Body of pancreas (tissue), 4 donors: Measurements from ENCODE around the gene TMEM154. TPM values are rescaled to one million over a fixed set of nuclear protein-coding genes. Genes with fewer than 3 reads are reported as not detected.

ENCODE experiments used
- ATAC-seq: fragments of 150-250 bp; one replicate; pipeline ENCODE4 v1.9.1; 2016
- DNase-seq, 4 donors: peaks; one replicate each; pipeline ENCODE4 v3.0.0-alpha.2; 2019
- H3K27ac ChIP-seq, 4 donors: fragments of 200-600 bp; sonication (generic); 1 replicate in 3 of 4; 2 replicates in 1 of 4; pipeline versions ENCODE4 v1.5.1 to v1.6.1; 2016 to 2019; ENCODE audit warnings: mild to moderate bottlenecking in 1 of 4, mixed read lengths in 1 of 4, moderate library complexity in 1 of 4
- H3K27me3 ChIP-seq, 2 donors: fragments of 200-600 bp; sonication (generic); one replicate each; pipeline ENCODE4 v1.6.0; 2016; ENCODE audit warnings: mild to moderate bottlenecking in 1 of 2
- H3K36me3 ChIP-seq, 2 donors: fragments of 200-600 bp; sonication (generic); replicated peaks in 1 of 2; 2 replicates each; pipeline ENCODE4 v1.5.1; 2016; ENCODE audit warnings: low read depth in 2 of 2; ENCODE audit not compliant: insufficient read depth in 1 of 2
- H3K4me1 ChIP-seq: fragments of 200-600 bp; sonication (generic); one replicate; pipeline ENCODE4 v1.6.0; 2016
- H3K4me3 ChIP-seq, 2 donors: fragments of 200-600 bp; sonication (generic); 1 replicate in 1 of 2; 2 replicates in 1 of 2; pipeline ENCODE4 v1.5.1; 2016 to 2019
- H3K9me3 ChIP-seq, 3 donors: fragments of 200-600 bp; sonication (generic); 1 replicate in 2 of 3; 2 replicates in 1 of 3; pipeline ENCODE4 v1.5.1; 2016
- POLR2A ChIP-seq, 3 donors: fragments of 450-650 bp; IDR thresholded peaks; one replicate each; pipeline ENCODE4 v1.6.1; 2016; ENCODE audit warnings: antibody characterized with exemption in 3 of 3, mild to moderate bottlenecking in 2 of 3
- WGBS, 2 donors: methylation state at CpG; one replicate each; pipeline ENCODE4 v1.1.5; 2017; 5-methylcytosine and 5-hydroxymethylcytosine counted together
- intact Hi-C: fragments of 100-400 bp; cut with DNase I; formaldehyde crosslinking; loops from one replicate; pipeline ENCODE4 v1.15.1; 2023
- total RNA-seq, 2 donors: library from RNA; depleted of rRNA; stranded (reverse); fragments of >200 nt; gene quantifications; one replicate each; pipeline ENCODE4 v1.1.0, GENCODE V29; 2016
- TF ChIP-seq, protein P1 (sequence below), 7 experiments: fragments of 450-650 bp in 4 of 7; fragments of 200-600 bp in 3 of 7; sonication (generic) in 3 of 7; IDR thresholded peaks; one replicate each; pipeline ENCODE4 v1.5.1; 2016 to 2019; ENCODE audit warnings: antibody characterized with exemption in 7 of 7

The TMEM154 gene
- total RNA-seq, 2 donors from 2014 or later: under 0.01 to 0.52 TPM

- no peak for ATAC-seq
- no peak for DNase-seq
These were observed 74.8 kb downstream of the TMEM154 start for GRCh38 chr4:152605031-152605430.

DNA sequence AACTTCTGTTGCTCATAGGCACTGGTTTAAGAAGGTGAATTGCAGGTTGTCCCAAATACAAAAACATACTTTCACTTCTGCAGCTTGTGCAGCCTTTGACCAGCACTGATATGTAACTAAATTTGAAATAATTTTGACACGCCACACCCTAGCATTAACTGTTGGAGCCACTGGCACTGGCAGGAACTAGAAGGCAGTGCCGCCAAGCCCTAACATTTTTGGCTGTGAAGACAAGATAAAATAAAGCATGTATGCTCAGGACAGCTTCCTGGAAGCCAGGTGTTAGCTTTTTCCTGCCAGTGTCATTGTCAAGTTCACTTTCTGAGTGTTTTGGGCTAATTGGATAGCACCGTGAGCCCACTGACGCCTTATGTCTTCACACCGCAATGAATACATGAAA lies 78.6 kb downstream of the TMEM154 start:
- Histone ChIP-seq H3K36me3 (no peaks in the 10 kb centered on the region), H3K27me3 (no peaks in the 10 kb centered on the region), H3K4me3 (no peak overlapping the region), H3K9me3 (no peaks in the 10 kb centered on the region), H3K4me1 (no peaks in the 10 kb centered on the region), H3K27ac (no peak overlapping the region)
- DNase-seq (no peak), ATAC-seq (no peak)
- TF ChIP-seq, protein P1, sequence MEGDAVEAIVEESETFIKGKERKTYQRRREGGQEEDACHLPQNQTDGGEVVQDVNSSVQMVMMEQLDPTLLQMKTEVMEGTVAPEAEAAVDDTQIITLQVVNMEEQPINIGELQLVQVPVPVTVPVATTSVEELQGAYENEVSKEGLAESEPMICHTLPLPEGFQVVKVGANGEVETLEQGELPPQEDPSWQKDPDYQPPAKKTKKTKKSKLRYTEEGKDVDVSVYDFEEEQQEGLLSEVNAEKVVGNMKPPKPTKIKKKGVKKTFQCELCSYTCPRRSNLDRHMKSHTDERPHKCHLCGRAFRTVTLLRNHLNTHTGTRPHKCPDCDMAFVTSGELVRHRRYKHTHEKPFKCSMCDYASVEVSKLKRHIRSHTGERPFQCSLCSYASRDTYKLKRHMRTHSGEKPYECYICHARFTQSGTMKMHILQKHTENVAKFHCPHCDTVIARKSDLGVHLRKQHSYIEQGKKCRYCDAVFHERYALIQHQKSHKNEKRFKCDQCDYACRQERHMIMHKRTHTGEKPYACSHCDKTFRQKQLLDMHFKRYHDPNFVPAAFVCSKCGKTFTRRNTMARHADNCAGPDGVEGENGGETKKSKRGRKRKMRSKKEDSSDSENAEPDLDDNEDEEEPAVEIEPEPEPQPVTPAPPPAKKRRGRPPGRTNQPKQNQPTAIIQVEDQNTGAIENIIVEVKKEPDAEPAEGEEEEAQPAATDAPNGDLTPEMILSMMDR (IDR thresholded peaks at IDR 0.05): no peak
- no peak for TF ChIP-seq POLR2A (IDR thresholded peaks at IDR 0.05)
- WGBS, 2 donors: 76 to 79% methylated on average over 5 of the region's 5 CpGs
- intact Hi-C loops: no loop called here

More at GRCh38 chr4:152605031-152605430, 74.8 kb downstream of the TMEM154 start:
- H3K9me3 ChIP-seq: no peaks in the 10 kb centered on the region
- TF ChIP-seq POLR2A (IDR thresholded peaks at IDR 0.05): no peak
- TF ChIP-seq, protein P1 (IDR thresholded peaks at IDR 0.05): no peak
- H3K27me3 ChIP-seq: no peaks in the 10 kb centered on the region
- intact Hi-C loops: no loop called here
- no peaks in the 10 kb centered on the region for H3K36me3 ChIP-seq
- peak overlapping the region in 1 of 4 donors; percentile 40 for H3K27ac ChIP-seq
- no peak overlapping the region for H3K4me3 ChIP-seq
- 55% methylated on average over 2 of the region's 2 CpGs; no CpG with 5 or more reads in 1 of the 2 donors for WGBS, 2 donors
- H3K4me1 ChIP-seq: no peaks in the 10 kb centered on the region

GRCh38 chr4:152599636-152600035 lies 80.2 kb downstream of the TMEM154 start:
- TF ChIP-seq, protein P1 (IDR thresholded peaks at IDR 0.05): no peak
- TF ChIP-seq POLR2A (IDR thresholded peaks at IDR 0.05): no peak
- H3K9me3 ChIP-seq: no peaks in the 10 kb centered on the region
- no peak for ATAC-seq
- no peak for DNase-seq
- no peaks in the 10 kb centered on the region for H3K36me3 ChIP-seq
- no peaks in the 10 kb centered on the region for H3K27me3 ChIP-seq
- no peak overlapping the region for H3K4me3 ChIP-seq
- intact Hi-C loops: no loop called here
- no peaks in the 10 kb centered on the region for H3K4me1 ChIP-seq
- WGBS, 2 donors: 12 to 15% methylated on average over 1 of the region's 1 CpG
- H3K27ac ChIP-seq: no peak overlapping the region

DNA sequence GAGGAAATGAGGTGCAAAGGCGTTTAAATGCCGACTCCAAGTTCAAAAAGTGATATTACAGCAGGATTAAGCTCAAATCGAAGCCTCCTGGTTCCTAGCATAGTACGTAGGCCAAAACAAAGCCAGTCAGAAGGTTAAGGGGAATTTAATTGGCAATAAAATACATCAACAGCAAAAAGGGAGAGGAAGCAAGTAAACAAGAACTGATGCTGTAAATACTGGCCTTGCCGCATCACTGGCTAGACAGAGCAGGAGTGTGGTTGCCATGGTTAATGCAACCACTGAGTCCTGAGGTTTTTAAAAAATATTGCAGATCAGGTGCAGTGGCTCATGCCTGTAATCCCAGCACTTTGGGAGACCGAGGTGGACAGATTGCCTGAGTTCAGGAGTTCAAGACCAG lies 80.7 kb downstream of the TMEM154 start:
- no peak for ATAC-seq
- no peaks in the 10 kb centered on the region for H3K27me3 ChIP-seq
- H3K9me3 ChIP-seq: no peaks in the 10 kb centered on the region
- intact Hi-C loops: no loop called here
- 60 to 87% methylated on average over 6 of the region's 6 CpGs for WGBS, 2 donors
- TF ChIP-seq, protein P1 (IDR thresholded peaks at IDR 0.05): no peak
- TF ChIP-seq POLR2A (IDR thresholded peaks at IDR 0.05): no peak
- H3K4me3 ChIP-seq: no peak overlapping the region
- H3K4me1 ChIP-seq: no peaks in the 10 kb centered on the region
- no peak overlapping the region for H3K27ac ChIP-seq
- DNase-seq: no peak
- no peaks in the 10 kb centered on the region for H3K36me3 ChIP-seq

DNA sequence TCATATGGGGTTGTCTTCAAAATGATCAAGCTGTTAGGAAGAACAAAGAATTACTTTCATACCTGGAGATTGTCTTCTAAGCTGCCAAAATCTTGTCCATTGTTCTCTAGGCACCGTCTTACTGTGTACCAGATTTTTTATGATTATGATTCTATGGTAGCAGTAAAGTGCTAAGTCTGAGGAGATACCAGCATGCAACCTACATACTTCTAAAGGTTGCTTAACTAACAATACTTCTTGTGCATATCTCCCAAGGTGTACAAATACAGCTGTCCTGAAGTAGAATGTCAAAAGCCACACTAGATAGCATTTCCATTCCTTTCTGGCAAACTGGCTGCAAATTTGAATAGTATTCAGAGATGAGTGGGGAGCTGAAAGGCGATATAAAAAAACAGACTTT lies 81.3 kb downstream of the TMEM154 start:
- DNase-seq (no peak), ATAC-seq (no peak)
- Histone ChIP-seq H3K9me3 (no peaks in the 10 kb centered on the region), H3K36me3 (no peaks in the 10 kb centered on the region), H3K4me3 (no peak overlapping the region), H3K27me3 (no peaks in the 10 kb centered on the region), H3K4me1 (no peaks in the 10 kb centered on the region), H3K27ac (no peak overlapping the region)
- 65 to 68% methylated on average over 2 of the region's 2 CpGs for WGBS, 2 donors
- TF ChIP-seq, protein P1 (IDR thresholded peaks at IDR 0.05): no peak
- intact Hi-C loops: no loop called here
